ENCODE data around the gene SIX3. TPM values are rescaled to one million over a fixed set of nuclear protein-coding genes. Genes with fewer than 3 reads are reported as not detected.

The SIX3 gene
- 0.14 and 0.18 TPM in 2 replicates for total RNA-seq

DNA sequence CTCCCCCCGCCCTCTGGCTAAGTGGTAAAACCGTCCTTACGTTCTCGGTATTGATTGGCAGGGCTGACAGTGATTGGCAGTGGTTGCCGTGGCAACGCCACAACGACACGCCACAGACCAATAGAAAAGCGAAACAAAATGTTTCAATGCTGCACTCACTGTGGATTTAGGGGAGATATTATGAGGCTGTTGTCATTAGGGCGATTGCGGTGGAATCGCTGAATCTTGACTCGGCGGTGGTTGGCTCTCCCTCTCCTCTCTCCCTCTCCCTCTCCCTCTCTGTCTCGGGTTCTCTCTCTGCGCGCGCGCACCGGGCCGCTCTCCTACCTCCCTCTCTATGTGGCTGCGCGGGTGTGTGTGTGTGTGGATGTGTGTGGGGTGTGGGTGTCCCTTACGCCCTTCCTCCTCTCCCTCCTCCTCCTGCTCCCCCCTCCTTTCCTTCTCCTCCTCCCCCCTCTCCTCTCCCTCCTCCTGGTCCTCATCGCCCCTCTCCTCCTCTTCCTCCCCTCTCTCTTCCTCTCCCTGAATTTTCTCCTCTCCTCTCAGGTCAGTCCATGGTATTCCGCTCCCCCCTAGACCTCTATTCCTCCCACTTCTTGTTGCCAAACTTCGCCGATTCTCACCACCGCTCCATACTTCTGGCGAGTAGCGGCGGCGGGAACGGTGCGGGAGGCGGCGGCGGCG is at the start of gene SIX3:
Gene SIX3 (plus strand): TSS at position 152 of the 684 bp plus-strand sequence. CDS start 403 bp downstream, at position 555.
- intact Hi-C loops (cut with micrococcal nuclease) = loop anchor here (5.0 kb wide), 1 partner anchor 66 kb away; the partner anchor contains the start of gene SIX2

GRCh38 chr2:44894058-44894457 is 47.4 kb upstream of the SIX3 start:
- intact Hi-C loops (cut with micrococcal nuclease) = no loop called here

- intact Hi-C loops (cut with micrococcal nuclease) = no loop called here
Observed at GRCh38 chr2:44895061-44895460, 46.4 kb upstream of the SIX3 start.

DNA sequence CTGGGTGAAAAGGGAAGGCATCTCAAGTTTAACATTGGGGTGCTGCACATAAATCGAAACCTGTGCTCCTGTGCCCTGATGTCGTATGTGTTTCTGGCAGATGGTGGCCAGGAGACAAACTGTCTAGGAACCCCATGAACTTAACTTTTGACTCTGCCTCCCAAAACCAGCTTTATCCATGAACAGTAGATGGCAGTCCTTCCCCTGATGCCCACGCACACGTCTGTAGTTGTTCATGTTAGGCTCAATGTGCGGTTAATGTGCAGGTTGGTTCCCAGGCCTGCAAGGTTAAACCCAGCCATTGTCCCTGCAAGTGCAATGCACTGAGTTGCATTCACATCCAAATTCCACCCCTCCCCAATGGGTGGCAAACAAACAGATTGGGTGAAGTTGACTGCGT is 44.1 kb upstream of the SIX3 start:
- intact Hi-C loops (cut with micrococcal nuclease) = no loop called here

- intact Hi-C loops (cut with micrococcal nuclease) = no loop called here
Observed at GRCh38 chr2:44902217-44903137, 39.0 kb upstream of the SIX3 start.

DNA sequence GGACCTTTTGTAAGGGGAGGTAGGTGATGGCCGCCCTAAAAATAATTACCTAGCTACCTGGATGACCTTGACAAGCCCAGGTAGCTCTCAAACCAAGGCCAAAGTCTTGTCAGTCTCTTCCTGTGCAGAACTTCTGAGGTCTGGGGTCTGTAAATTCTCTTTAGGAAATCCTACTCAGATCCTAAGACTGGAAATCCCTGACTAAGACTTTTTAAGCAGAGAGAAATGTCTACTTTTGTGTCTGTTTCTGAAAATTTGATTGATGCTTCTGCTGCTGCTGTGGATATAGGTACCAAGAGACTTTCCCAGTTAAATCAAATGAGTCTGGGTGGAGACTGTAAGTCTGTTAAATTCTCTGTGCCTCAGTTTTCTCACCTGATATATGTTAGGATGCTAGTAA is 36.9 kb upstream of the SIX3 start:
- intact Hi-C loops (cut with micrococcal nuclease) = no loop called here

- intact Hi-C loops (cut with micrococcal nuclease) = no loop called here
Observed at GRCh38 chr2:44906972-44907371, 34.5 kb upstream of the SIX3 start.

GRCh38 chr2:44909831-44910230 is 31.7 kb upstream of the SIX3 start:
- intact Hi-C loops (cut with micrococcal nuclease) = no loop called here

GRCh38 chr2:44912660-44913059 is 28.8 kb upstream of the SIX3 start:
- intact Hi-C loops (cut with micrococcal nuclease) = no loop called here

- intact Hi-C loops (cut with micrococcal nuclease) = no loop called here
Observed at GRCh38 chr2:44916291-44916690, 25.2 kb upstream of the SIX3 start.

DNA sequence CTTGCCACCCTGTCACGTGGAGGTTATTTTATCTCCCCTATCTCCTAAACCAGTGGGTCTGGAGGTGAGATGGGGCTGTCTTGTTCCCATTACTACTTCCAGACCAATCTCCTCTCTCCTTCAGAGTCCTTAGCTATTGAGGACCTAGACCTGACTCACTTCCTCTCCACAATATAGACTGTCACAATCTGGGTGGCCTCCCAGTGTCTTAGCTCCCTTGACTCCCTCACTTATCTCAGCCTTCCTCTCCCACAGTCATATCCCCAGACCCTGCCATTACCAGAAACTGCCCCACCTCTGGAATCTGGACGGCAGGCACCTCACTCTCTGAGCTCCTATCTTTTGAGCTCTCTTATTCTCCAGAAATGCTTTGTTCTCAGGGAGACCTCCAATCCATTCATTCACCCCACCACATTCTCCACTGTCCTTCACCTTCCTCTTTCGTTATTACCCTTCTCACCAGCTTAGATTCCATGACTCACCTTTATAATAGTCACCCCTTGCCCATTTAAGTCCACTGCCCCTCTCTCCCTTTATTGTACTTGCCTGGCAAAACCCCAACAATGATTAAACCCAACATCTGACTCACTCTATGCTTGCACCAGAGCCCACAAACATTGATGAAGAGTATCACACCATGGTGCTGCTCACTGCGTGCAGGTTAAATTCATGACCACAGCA is 23.3 kb upstream of the SIX3 start:
- intact Hi-C loops (cut with micrococcal nuclease) = no loop called here

DNA sequence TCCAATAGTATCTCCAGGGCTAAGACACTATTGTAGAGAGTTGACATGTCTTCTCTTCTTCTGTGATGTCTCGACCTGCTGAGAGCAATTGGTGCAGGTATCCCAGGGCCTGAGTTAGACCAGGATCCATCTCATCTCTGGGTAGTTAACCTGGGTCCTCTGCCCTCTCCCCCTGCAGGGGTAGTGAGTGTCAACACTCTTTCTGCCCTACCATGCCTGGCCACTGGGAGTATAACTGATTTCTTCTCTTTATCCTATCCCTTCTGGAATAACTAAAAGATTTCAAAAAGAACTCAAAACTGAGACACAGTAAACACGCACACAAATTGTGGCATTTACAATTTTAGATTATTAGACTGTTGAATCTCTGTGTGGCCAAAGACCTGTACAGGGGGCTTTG is 20.8 kb upstream of the SIX3 start:
- intact Hi-C loops (cut with micrococcal nuclease) = no loop called here

DNA sequence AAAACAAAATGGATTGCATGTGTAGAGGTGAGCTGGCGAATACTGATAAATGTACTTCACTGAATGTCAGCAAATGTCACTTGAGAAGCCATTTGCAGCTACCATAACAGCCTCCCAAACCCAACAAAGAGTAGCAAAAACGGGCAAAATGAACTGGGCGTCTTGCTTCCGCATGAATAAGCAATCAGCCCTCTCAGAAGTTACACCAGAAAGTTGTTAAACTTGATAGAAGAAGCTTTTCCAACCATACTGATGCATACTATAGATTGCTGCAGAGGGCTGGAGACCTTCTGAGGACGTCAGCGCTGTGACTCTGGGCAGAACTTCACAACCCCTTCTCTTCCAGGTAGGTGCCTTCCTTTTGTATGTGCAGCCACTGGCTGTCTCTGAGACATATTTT is 18.7 kb upstream of the SIX3 start:
- intact Hi-C loops (cut with micrococcal nuclease) = no loop called here

GRCh38 chr2:44925561-44926136 is 15.9 kb upstream of the SIX3 start:
- intact Hi-C loops (cut with micrococcal nuclease) = loop anchor here (2.0 kb wide), 1 partner anchor 29 kb away; no protein-coding TSS in a partner anchor

DNA sequence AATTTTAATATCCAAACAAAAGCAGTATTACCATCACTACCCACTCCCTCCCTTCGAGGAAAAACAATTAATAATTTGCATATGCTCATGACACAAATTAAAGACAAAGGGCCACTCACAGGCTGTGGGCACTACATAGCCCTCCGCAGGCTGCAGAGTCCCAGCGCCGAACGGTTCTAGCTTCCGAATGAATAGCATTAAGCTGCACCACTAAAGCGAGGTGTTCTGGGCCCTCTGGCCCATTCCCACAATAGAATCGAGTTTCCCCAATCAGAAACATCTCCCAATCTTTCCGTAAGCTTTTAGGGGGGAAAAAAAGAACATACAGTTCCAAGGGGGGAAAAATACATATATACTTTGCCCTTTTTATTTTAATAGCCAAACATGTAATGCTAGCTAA is 14.5 kb upstream of the SIX3 start:
- intact Hi-C loops (cut with micrococcal nuclease) = loop anchor here (2.0 kb wide), 1 partner anchor 28 kb away; no protein-coding TSS in a partner anchor

GRCh38 chr2:44927985-44928482 is 13.5 kb upstream of the SIX3 start:
- intact Hi-C loops (cut with micrococcal nuclease) = loop anchor here (2.0 kb wide), 1 partner anchor 27 kb away; no protein-coding TSS in a partner anchor

DNA sequence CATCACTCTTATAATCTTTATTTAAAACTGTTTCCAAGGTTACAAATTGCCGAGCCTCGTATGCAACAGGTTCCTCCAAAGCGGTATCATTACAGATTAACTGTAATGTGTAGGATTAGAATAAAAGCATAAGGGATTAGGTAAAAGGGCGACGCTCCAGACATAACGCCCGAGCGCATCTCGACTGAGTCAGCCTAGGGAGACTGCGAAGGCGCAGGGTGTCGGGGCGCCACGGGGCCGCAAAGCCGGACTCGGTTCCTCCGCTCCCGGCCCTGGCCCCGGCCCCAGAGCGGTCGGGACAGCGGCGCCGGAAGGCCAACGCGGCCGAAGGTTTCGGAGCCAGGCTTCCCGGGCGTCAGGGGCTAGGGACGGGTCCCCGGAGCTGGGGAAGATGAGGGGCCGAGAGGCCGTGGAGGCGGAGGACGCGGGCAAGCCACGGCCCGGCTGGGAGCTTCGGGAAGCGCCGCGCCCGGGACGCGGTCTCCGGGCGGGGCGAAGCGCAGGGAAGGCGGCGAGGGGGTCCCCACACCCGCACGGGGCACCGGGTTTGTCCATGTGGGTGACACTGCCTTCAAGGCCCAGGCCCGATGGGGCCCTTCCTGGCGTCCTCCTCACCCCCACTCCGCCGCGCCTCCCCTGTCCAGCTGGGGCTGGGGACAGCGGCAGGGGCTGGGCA is 12.9 kb upstream of the SIX3 start:
- intact Hi-C loops (cut with micrococcal nuclease) = no loop called here

- intact Hi-C loops (cut with micrococcal nuclease) = no loop called here
Observed at GRCh38 chr2:44929159-44929734, 12.3 kb upstream of the SIX3 start.

DNA sequence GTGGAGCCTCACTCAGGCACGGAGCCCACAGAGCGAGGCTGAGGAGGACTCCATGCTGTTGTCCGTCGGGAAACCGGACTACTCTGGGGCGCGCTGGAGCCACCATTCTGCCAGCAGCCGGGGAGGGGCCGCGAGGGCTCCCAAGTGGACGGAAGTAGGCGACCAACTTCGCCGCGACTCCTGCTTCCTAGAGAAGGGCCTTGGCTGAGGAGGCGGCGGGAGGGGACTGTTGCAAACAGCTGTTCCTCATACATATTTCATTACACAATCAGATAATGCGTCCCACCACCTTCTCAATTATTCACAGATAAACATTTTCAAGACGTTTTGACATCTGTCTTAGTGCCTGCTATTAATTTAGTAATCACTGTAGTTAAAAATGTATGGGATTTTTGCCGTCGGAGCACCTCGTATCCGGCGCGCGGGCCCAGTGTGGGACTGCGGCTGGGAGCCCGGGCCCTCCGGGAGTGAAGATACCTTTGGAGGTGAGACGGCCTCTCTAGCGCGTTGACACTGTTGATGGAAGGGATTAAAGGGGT is 11.7 kb upstream of the SIX3 start:
- intact Hi-C loops (cut with micrococcal nuclease) = loop anchor here (5.0 kb wide), 1 partner anchor 128 kb away; no protein-coding TSS in a partner anchor

All from T-helper 2 cell treated with Interferon-gamma antibody and Interleukin-4, amounts not matched to agents 100 ng/mL and 5 ng/mL, for 36 hours (primary cell).